ENCODE results near the gene PSD4. TPM values are rescaled to one million over a fixed set of nuclear protein-coding genes. Genes with fewer than 3 reads are reported as not detected.

The PSD4 gene
- total RNA-seq, 2 donors from 2014 or later: 5.2 to 13.3 TPM

DNA sequence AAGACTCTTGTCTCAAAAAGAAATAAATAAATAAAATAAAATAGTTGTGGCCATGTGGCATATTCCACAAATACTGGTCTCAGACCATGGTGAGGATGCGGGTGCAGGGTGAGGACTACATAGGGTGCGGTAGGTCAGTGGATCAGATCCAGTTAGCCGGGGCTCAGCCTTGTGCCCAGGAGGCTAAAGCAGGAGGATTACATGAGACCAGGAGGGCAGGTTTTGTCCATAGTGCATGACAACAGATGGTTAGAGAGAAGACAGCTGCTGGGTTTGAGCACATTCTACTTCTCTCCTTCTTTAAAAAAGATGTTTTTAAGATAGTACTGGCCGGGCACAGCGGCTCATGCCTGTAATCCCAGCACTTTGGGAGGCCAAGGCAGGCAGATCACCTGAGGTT lies 12.8 kb upstream of the PSD4 start:
- no peaks in the 10 kb centered on the region for H3K4me1 ChIP-seq (ENCODE audit: control insufficient read depth, insufficient read depth, low read length)
- H3K36me3 Mint-ChIP-seq (ENCODE audit: low read depth): no peaks in the 10 kb centered on the region
- H3K4me3 ChIP-seq (ENCODE audit: low read length): no peak overlapping the region
- H3K4me1 Mint-ChIP-seq: peaks cover 19% of the 10 kb centered on the region
- H3K27ac ChIP-seq (ENCODE audit: low read depth, low read length): no peak overlapping the region
- no peak overlapping the region for H3K27ac Mint-ChIP-seq
- no peaks in the 10 kb centered on the region for H3K9me3 Mint-ChIP-seq
- peaks cover 9% of the 10 kb centered on the region for H3K27me3 ChIP-seq (ENCODE audit: control insufficient read depth, insufficient read depth, low read length, poor library complexity, severe bottlenecking)
- no peak overlapping the region for H3K9ac ChIP-seq (ENCODE audit: extremely low read depth, low read length, poor library complexity, severe bottlenecking)
- H3K27me3 Mint-ChIP-seq (ENCODE audit: insufficient read depth): peaks cover 14% of the 10 kb centered on the region
- WGBS, 2 experiments (ENCODE audit: insufficient coverage in 1 of 2, insufficient read length in 1 of 2): 90 to 98% methylated on average over 4 to 5 of the region's 5 CpGs
- DNase-seq: no peak
- H3K36me3 ChIP-seq (ENCODE audit: control insufficient read depth, insufficient read depth, low read length): no peaks in the 10 kb centered on the region
- no peaks in the 10 kb centered on the region for H3K9me3 ChIP-seq (ENCODE audit: control insufficient read depth, low read length)
- H3K4me3 Mint-ChIP-seq: no peak overlapping the region
- TF ChIP-seq, protein P1, sequence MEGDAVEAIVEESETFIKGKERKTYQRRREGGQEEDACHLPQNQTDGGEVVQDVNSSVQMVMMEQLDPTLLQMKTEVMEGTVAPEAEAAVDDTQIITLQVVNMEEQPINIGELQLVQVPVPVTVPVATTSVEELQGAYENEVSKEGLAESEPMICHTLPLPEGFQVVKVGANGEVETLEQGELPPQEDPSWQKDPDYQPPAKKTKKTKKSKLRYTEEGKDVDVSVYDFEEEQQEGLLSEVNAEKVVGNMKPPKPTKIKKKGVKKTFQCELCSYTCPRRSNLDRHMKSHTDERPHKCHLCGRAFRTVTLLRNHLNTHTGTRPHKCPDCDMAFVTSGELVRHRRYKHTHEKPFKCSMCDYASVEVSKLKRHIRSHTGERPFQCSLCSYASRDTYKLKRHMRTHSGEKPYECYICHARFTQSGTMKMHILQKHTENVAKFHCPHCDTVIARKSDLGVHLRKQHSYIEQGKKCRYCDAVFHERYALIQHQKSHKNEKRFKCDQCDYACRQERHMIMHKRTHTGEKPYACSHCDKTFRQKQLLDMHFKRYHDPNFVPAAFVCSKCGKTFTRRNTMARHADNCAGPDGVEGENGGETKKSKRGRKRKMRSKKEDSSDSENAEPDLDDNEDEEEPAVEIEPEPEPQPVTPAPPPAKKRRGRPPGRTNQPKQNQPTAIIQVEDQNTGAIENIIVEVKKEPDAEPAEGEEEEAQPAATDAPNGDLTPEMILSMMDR (conservative IDR thresholded peaks at IDR 0.05): no peak

DNA sequence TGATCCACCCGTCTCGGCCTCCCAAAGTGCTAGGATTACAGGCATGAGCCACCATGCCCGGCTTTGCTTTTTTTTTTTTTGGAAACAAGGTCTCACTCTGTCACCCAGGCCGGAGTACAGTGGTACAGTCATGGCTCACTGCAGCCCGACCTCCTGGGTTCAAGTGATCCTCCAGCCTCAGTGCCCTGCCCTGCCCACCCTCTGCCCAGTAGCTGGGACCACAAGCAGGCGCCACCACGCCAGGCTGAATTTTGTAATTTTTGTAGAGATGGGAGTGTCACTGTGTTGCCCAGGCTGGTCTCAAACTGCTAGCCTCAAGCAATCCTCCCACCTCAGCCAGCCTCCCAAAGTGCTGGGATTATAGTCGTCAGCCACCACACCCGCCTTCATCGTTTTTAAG lies 11.6 kb upstream of the PSD4 start:
- DNase-seq: no peak
- Histone ChIP-seq H3K27ac (ENCODE audit: low read depth, low read length) (no peak overlapping the region), H3K9ac (ENCODE audit: extremely low read depth, low read length, poor library complexity, severe bottlenecking) (no peak overlapping the region), H3K36me3 (ENCODE audit: control insufficient read depth, insufficient read depth, low read length) (no peaks in the 10 kb centered on the region), H3K4me1 (ENCODE audit: control insufficient read depth, insufficient read depth, low read length) (no peaks in the 10 kb centered on the region), H3K4me3 (ENCODE audit: low read length) (no peak overlapping the region), H3K27me3 (ENCODE audit: control insufficient read depth, insufficient read depth, low read length, poor library complexity, severe bottlenecking) (peaks cover 9% of the 10 kb centered on the region), H3K9me3 (ENCODE audit: control insufficient read depth, low read length) (no peaks in the 10 kb centered on the region)
- 85 to 90% methylated on average over 6 to 10 of the region's 10 CpGs for whole genome bisulfite sequencing, 2 experiments (ENCODE audit: insufficient coverage in 1 of 2, insufficient read length in 1 of 2)
- no peaks in the 10 kb centered on the region for H3K36me3 Mint-ChIP-seq (ENCODE audit: low read depth)
- peaks cover 11% of the 10 kb centered on the region for H3K4me1 Mint-ChIP-seq
- TF ChIP-seq, protein P1 (conservative IDR thresholded peaks at IDR 0.05): no peak
- no peaks in the 10 kb centered on the region for H3K9me3 Mint-ChIP-seq
- no peak overlapping the region for H3K4me3 Mint-ChIP-seq
- H3K27ac Mint-ChIP-seq: no peak overlapping the region
- peaks cover 14% of the 10 kb centered on the region for H3K27me3 Mint-ChIP-seq (ENCODE audit: insufficient read depth)

DNA sequence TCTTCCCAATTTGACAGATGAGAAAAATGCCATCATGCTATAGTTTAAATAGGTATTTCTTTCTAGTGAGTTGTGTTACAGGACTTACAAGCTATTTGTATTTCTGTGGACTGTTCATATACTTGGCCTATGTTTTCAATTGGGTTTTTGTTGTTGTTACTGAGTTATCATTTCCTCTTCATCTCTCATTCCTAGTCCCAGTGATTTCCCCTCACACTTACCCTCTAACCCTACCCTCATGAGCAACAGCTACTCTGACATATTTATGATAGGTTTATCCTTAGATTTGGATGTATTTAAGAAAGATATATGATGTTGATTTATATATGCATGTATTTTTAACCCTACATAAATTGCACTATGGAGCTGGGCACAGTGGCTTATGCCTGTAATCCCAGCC lies 10.9 kb upstream of the PSD4 start:
- no peak for DNase-seq
- Histone ChIP-seq H3K4me1 (ENCODE audit: control insufficient read depth, insufficient read depth, low read length) (no peaks in the 10 kb centered on the region), H3K27me3 (ENCODE audit: control insufficient read depth, insufficient read depth, low read length, poor library complexity, severe bottlenecking) (peaks cover 7% of the 10 kb centered on the region), H3K36me3 (ENCODE audit: control insufficient read depth, insufficient read depth, low read length) (no peaks in the 10 kb centered on the region), H3K4me3 (ENCODE audit: low read length) (no peak overlapping the region), H3K9me3 (ENCODE audit: control insufficient read depth, low read length) (no peaks in the 10 kb centered on the region), H3K9ac (ENCODE audit: extremely low read depth, low read length, poor library complexity, severe bottlenecking) (no peak overlapping the region), H3K27ac (ENCODE audit: low read depth, low read length) (no peak overlapping the region)
- TF ChIP-seq, protein P1 (conservative IDR thresholded peaks at IDR 0.05): no peak
- no peaks in the 10 kb centered on the region for H3K36me3 Mint-ChIP-seq (ENCODE audit: low read depth)
- no peak overlapping the region for H3K4me3 Mint-ChIP-seq
- peaks cover 13% of the 10 kb centered on the region for H3K27me3 Mint-ChIP-seq (ENCODE audit: insufficient read depth)
- H3K4me1 Mint-ChIP-seq: peaks cover 11% of the 10 kb centered on the region
- H3K27ac Mint-ChIP-seq: no peak overlapping the region
- H3K9me3 Mint-ChIP-seq: no peaks in the 10 kb centered on the region
